ENCODE results near the gene HUWE1.

Gene HUWE1

GRCh38 chrX:53494436-53494835 is 192.1 kb downstream of the HUWE1 start:
- DNase-seq, result no peak

GRCh38 chrX:53486285-53486684 is 200.2 kb downstream of the HUWE1 start:
- DNase-seq, result no peak

- no peak for DNase-seq
Measured at GRCh38 chrX:53483838-53484405, 202.6 kb downstream of the HUWE1 start.

GRCh38 chrX:53483416-53483815 is 203.1 kb downstream of the HUWE1 start:
- no peak for DNase-seq

All from stimulated activated CD4-positive, alpha-beta T cell treated with anti-CD3 and anti-CD28 coated beads, Interleukin-4, amount 100 ng/mL, for 1 hour (primary cell).